C4-2B (cell line): Measurements from ENCODE around the gene ABCA5.

Experiments
- CTCF ChIP-seq: fragments of 450-650 bp; conservative IDR thresholded peaks from 2 replicates; pipeline ENCODE4 v1.5.1; 2017; ENCODE audit warnings: mild to moderate bottlenecking
- ZFX ChIP-seq: fragments of 450-650 bp; IDR thresholded peaks from 2 replicates; pipeline ENCODE4 v1.6.1; 2017

DNA sequence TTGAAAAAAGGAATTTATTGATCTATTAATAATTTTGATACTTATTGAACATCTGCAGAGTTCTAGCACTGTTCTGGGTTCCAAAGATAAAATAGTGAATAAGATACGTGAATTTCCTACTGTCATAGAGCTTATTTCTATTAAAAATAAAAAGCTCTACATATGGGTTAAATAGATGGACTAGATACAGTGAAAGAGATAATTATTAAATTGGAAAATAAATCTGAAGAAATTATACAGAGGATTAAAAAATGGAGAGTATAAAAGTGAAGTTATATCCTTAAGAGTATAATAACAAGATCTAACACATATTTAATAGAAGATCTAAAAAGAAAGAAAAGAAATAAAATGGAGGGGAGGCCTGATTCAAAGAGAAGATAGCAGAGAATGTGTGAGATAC, 10.1 kb upstream of the ABCA5 start:
- TF ChIP-seq CTCF (no peak), ZFX (no peak)
